GM18951 (cell line): Measurements from ENCODE around the gene ARVCF.
"Not testable (repeated sequence)": the region's sequence is repeated elsewhere in the genome, so short reads cannot be mapped to it uniquely, and the experiment has no call there.

ENCODE experiments used
- POLR2A ChIP-seq: IDR thresholded peaks from 4 replicates; pipeline ENCODE4 v1.6.1; 2011; ENCODE audit warnings: mild to moderate bottlenecking; ENCODE audit not compliant: insufficient read length, insufficient read depth; ENCODE audit errors: extremely low read depth
- in situ Hi-C: fragments of 300-500 bp; cut with MboI; formaldehyde crosslinking; loops from one replicate; pipeline ENCODE4 v1.12.0; 2022; ENCODE audit warnings: low sequenced_read_pairs, mixed read lengths, inconsistent platforms; ENCODE audit not compliant: unreplicated experiment

Gene ARVCF

GRCh38 chr22:19932367-19933206 is 84.0 kb downstream of the ARVCF start:
- TF ChIP-seq POLR2A, result no peak
- in situ Hi-C loops, result no loop called here

DNA sequence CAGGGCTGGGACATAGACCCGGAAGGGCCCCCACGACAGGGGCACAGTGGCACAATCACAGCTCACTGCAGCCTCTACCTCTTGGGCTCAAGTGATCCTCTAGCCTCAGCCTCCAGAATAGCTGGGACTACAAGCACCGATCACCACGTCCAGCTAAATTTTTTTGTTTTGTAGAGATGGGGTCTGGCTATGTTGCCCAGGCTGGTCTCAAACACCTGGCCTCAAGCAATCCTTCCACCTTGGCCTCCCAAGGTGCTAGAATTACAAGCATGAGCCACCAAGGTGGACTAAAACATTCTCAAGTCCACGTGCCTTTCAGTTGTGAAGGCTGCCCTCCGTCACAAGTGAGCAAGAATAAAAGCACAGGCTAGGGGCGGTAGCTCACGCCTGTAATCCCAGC is 85.1 kb downstream of the ARVCF start:
- no peak for TF ChIP-seq POLR2A

GRCh38 chr22:19930551-19931486 is 85.8 kb downstream of the ARVCF start:
- TF ChIP-seq POLR2A, result no peak
- in situ Hi-C loops, result no loop called here

More for the DNA sequence above, 85.1 kb downstream of the ARVCF start:
- in situ Hi-C loops, result no loop called here

- TF ChIP-seq POLR2A, result no peak
- in situ Hi-C loops, result no loop called here
These were observed 86.8 kb downstream of the ARVCF start for GRCh38 chr22:19929586-19930550.

GRCh38 chr22:19928207-19928606 is 88.4 kb downstream of the ARVCF start:
- in situ Hi-C loops, result no loop called here
- TF ChIP-seq POLR2A, result no peak

- in situ Hi-C loops, result no loop called here
- TF ChIP-seq POLR2A, result no peak
These were observed 88.9 kb downstream of the ARVCF start for GRCh38 chr22:19927696-19928095.

GRCh38 chr22:19926028-19926427 is 90.6 kb downstream of the ARVCF start:
- in situ Hi-C loops, result not testable (repeated sequence)

DNA sequence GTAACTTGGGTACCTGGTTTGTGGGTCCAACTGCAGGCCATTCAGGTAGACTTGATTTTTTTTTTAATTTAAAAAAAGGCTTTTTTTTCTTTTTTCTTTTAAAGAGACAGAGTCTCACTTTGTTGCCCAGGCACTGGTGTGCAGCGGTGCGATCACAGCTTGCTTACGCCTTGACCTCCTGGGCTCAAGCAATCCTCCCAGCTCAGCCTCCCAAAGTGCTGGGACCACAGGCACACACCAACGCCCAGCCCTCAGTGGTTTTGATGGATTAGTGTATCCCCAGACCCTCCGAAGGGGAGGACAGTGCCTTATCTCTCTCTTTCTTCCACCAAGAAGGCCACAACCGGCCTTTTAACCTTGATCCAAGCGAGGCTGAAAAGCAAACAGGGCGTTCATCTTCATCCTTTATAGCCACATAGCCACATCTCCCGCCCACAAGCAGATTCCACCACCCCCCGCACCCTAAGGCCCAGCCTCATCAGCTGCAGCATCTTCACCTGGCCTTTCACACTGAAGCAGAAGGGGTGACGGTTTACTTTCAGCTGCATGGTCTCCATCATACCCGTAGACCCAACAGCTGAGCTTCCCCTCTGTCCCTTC is 92.6 kb downstream of the ARVCF start:
- in situ Hi-C loops, result no loop called here
- no peak for TF ChIP-seq POLR2A

DNA sequence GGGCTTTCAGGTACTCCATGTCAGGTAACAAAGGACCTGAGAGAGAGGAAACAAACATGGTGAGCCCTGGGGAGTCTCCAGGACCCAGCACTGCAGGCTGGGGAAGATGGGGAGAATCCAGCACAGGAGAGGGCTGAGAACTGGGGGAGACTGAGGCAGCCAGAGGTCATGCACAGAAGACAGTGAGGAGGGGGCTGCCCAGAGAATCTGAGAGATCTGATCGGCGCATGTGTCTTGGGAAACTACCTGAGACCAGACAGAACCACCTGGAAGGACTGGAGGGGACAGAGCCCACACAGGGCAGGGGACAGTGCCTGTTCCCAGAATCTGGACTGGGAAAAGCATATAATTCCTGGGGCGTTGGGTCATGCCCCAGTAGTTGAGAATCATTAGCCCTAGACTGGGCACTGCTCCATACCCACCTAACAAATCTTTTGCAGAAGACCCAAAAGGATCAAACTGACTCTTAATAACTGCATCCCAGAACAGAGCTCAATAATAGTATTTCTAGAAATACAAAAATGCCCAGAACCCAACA is 95.0 kb downstream of the ARVCF start:
- no peak for TF ChIP-seq POLR2A
- in situ Hi-C loops, result no loop called here
